WTC11 (cell line): Measurements from ENCODE around the gene ZNF333. TPM values are rescaled to one million over a fixed set of nuclear protein-coding genes. Genes with fewer than 3 reads are reported as not detected.

Experiments
- FOXJ3 ChIP-seq: sonication (generic); formaldehyde crosslinking; IDR thresholded peaks from 2 replicates; pipeline ENCODE4 v1.9.0; 2021; ENCODE audit warnings: missing genetic modification reagents, mild to moderate bottlenecking, borderline replicate concordance
- FOXP1 ChIP-seq: sonication (generic); formaldehyde crosslinking; IDR thresholded peaks from 2 replicates; pipeline ENCODE4 v1.8.0; 2022; ENCODE audit warnings: missing genetic modification reagents, mild to moderate bottlenecking, moderate library complexity, borderline replicate concordance
- JAZF1 ChIP-seq: fragments of 250-450 bp; sonication (Bioruptor Pico); IDR thresholded peaks from 2 replicates; pipeline ENCODE4 v1.9.0; 2021; ENCODE audit warnings: moderate library complexity, mild to moderate bottlenecking, inconsistent platforms
- RELA ChIP-seq: sonication (generic); formaldehyde crosslinking; IDR thresholded peaks from 2 replicates; pipeline ENCODE4 v1.8.1; 2022; ENCODE audit warnings: missing genetic modification reagents, mild to moderate bottlenecking, borderline replicate concordance
- total RNA-seq: library from RNA; stranded (reverse); gene quantifications from 3 replicates; pipeline ENCODE4 v1.2.3, GENCODE V29; 2021
- TF ChIP-seq, protein P1 (sequence below): fragments of 250-450 bp; sonication (Bioruptor Pico); IDR thresholded peaks from 2 replicates; pipeline ENCODE4 v2.1.2; 2022; ENCODE audit warnings: mild to moderate bottlenecking, moderate library complexity
- TF ChIP-seq, protein P2 (sequence below): sonication (generic); formaldehyde crosslinking; IDR thresholded peaks from 2 replicates; pipeline ENCODE4 v1.8.0; 2022; ENCODE audit warnings: mild to moderate bottlenecking, missing genetic modification reagents
- TF ChIP-seq, protein P3 (sequence below): sonication (generic); formaldehyde crosslinking; IDR thresholded peaks from 2 replicates; pipeline ENCODE4 v1.8.0; 2023; ENCODE audit warnings: missing genetic modification reagents, mild to moderate bottlenecking, borderline replicate concordance

Gene ZNF333
- total RNA-seq, 1 experiment from 2014 or later: 16.2 TPM

DNA sequence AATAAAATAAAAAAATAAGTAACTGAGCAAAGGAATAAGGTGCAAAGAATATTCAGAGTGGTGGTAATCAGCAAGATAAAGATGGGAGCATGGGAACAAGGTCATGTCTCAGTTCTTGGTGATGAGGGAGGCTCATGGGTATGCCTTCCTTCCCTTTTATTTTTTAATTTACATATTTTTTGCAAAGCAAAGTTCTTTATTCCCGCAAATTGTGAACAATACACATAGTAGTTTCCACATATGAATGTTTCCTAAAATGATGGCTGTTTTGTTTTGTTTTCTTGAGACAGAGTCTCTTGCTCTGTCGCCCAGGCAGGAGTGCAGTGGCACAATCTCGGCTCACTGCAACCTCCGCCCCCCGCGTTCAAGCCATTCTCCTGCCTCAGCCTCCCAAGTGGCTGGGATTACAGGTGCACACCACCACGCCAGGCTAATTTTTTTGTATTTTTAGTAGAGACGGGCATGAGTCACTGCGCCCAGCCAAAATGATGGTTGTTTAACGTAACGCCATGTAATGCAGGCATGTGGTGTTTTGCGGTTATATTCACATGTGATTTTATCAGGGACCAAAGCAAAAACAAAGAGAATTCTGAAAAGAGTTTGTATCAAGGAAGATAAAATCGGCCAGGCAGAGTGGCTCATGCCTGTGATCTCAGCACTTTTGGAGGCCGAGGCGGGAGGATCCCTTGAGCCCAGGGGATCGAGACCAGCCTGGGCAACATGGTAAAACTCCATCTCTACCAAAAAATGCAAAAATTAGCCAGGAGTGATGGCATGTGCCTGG is 93.0 kb downstream of the ZNF333 start (continued):
- TF ChIP-seq, protein P1, sequence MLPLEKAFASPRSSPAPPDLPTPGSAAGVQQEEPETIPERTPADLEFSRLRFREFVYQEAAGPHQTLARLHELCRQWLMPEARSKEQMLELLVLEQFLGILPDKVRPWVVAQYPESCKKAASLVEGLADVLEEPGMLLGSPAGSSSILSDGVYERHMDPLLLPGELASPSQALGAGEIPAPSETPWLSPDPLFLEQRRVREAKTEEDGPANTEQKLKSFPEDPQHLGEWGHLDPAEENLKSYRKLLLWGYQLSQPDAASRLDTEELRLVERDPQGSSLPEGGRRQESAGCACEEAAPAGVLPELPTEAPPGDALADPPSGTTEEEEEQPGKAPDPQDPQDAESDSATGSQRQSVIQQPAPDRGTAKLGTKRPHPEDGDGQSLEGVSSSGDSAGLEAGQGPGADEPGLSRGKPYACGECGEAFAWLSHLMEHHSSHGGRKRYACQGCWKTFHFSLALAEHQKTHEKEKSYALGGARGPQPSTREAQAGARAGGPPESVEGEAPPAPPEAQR (CRISPR knock-in tag): no peak
- TF ChIP-seq FOXP1 (CRISPR knock-in tag): no peak
- no peak for TF ChIP-seq FOXJ3 (CRISPR knock-in tag)
- TF ChIP-seq JAZF1 (CRISPR knock-in tag): no peak
- no peak for TF ChIP-seq RELA (CRISPR knock-in tag)
- TF ChIP-seq, protein P2, sequence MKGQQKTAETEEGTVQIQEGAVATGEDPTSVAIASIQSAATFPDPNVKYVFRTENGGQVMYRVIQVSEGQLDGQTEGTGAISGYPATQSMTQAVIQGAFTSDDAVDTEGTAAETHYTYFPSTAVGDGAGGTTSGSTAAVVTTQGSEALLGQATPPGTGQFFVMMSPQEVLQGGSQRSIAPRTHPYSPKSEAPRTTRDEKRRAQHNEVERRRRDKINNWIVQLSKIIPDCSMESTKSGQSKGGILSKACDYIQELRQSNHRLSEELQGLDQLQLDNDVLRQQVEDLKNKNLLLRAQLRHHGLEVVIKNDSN (CRISPR knock-in tag): no peak
- TF ChIP-seq, protein P3, sequence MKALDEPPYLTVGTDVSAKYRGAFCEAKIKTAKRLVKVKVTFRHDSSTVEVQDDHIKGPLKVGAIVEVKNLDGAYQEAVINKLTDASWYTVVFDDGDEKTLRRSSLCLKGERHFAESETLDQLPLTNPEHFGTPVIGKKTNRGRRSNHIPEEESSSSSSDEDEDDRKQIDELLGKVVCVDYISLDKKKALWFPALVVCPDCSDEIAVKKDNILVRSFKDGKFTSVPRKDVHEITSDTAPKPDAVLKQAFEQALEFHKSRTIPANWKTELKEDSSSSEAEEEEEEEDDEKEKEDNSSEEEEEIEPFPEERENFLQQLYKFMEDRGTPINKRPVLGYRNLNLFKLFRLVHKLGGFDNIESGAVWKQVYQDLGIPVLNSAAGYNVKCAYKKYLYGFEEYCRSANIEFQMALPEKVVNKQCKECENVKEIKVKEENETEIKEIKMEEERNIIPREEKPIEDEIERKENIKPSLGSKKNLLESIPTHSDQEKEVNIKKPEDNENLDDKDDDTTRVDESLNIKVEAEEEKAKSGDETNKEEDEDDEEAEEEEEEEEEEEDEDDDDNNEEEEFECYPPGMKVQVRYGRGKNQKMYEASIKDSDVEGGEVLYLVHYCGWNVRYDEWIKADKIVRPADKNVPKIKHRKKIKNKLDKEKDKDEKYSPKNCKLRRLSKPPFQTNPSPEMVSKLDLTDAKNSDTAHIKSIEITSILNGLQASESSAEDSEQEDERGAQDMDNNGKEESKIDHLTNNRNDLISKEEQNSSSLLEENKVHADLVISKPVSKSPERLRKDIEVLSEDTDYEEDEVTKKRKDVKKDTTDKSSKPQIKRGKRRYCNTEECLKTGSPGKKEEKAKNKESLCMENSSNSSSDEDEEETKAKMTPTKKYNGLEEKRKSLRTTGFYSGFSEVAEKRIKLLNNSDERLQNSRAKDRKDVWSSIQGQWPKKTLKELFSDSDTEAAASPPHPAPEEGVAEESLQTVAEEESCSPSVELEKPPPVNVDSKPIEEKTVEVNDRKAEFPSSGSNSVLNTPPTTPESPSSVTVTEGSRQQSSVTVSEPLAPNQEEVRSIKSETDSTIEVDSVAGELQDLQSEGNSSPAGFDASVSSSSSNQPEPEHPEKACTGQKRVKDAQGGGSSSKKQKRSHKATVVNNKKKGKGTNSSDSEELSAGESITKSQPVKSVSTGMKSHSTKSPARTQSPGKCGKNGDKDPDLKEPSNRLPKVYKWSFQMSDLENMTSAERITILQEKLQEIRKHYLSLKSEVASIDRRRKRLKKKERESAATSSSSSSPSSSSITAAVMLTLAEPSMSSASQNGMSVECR (CRISPR knock-in tag): no peak

Other genes starting within 250 kb of the ZNF333 start
- gene PTGER1, start 214.7 kb upstream of the ZNF333 start, total RNA-seq: 0.68 to 1.2 TPM (median 0.87 TPM) in 3 replicates
- 70.7 to 76.5 TPM (median 75.0 TPM) in 3 replicates for gene GIPC1, start 193.9 kb upstream of the ZNF333 start, total RNA-seq
- 54.5 to 88.7 TPM (median 81.9 TPM) in 3 replicates for gene DNAJB1, start 171.7 kb upstream of the ZNF333 start, total RNA-seq
- 161 to 198 TPM (median 197 TPM) in 3 replicates for gene TECR, start 160.5 kb upstream of the ZNF333 start, total RNA-seq
- 240 to 255 TPM (median 254 TPM) in 3 replicates for gene NDUFB7, start 118.0 kb upstream of the ZNF333 start, total RNA-seq
- 0.14 TPM in 1 of 3 replicates, not detected in the others for gene CLEC17A, start 107.0 kb upstream of the ZNF333 start, total RNA-seq
- not detected in 3 replicates for gene ADGRE3, start 15.2 kb upstream of the ZNF333 start, total RNA-seq
- 3.0 to 4.0 TPM (median 3.2 TPM) in 3 replicates for gene ADGRE2, start 88.5 kb downstream of the ZNF333 start, total RNA-seq
- gene OR7A5, start 145.1 kb downstream of the ZNF333 start, total RNA-seq: not detected in 3 replicates
- gene OR7C1, start 145.1 kb downstream of the ZNF333 start, total RNA-seq: not detected in 3 replicates
- gene OR7A10, start 158.9 kb downstream of the ZNF333 start, total RNA-seq: not detected in 3 replicates
- gene OR7A17, start 196.1 kb downstream of the ZNF333 start, total RNA-seq: not detected in 3 replicates